ENCODE data around the gene IQGAP2.

DNA sequence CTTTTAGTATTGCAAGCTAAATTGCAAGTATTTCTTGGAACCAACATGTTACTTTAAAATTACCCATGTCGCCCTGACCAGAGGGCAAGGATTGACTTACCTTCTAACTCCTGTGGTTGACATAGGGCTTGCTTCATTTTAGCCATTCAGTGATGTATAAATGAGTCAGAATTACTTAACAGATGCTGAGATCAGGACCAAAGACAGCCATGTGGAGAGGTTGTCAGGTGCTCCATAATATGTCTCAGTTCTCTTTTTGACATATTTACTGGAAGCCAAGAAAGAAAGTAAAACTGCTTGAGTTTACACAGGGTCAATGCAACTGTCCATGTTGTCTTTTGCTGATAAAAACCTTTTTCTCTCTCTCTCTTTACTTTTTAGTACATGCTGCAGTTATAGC, 186.9 kb downstream of the IQGAP2 start:
- no peak for TF ChIP-seq POLR2A (IDR thresholded peaks at IDR 0.05)
- TF ChIP-seq CTCF (IDR thresholded peaks at IDR 0.05) = no peak

Data from right lobe of liver (tissue), 4 donors.